ENCODE data around the gene OR10P1. TPM values are rescaled to one million over a fixed set of nuclear protein-coding genes. Genes with fewer than 3 reads are reported as not detected.
A peak's percentile ranks its signal among the peaks of the same experiment; 100 is the strongest.

The OR10P1 gene
- total and polyA plus RNA-seq, 10 of the 15 experiments (the other 5 are each of a cell fraction or from before 2014, with no cell fraction given), result not detected

- no peak for TF ChIP-seq CTCF (IDR thresholded peaks at IDR 0.05 in 2 of 3, conservative IDR thresholded peaks at IDR 0.05 in 1 of 3; ENCODE audit: control insufficient read depth in 2 of 3, extremely low read depth in 1 of 3, insufficient read depth in 1 of 3, low read depth in 3 of 3, low read length in 3 of 3)
Measured at GRCh38 chr12:55631056-55631455, 5.6 kb upstream of the OR10P1 start (continued).

GRCh38 chr12:55631733-55632132 lies 5.0 kb upstream of the OR10P1 start:
- in situ Hi-C loops (cut with MboI) (no loop called here), intact Hi-C loops (cut with micrococcal nuclease; ENCODE audit: unreplicated experiment) (no loop called here)
- FAIRE-seq, result no peak
- RAD21 ChIA-PET (ENCODE audit: unreplicated experiment), result no interaction called here
- Histone ChIP-seq H3K9ac (ENCODE audit: control insufficient read depth, insufficient read depth, low read length) (no peak overlapping the region), H3K27me3 (replicated peaks in 1 of 2; ENCODE audit: control insufficient read depth in 2 of 2, insufficient read depth in 2 of 2, low read length in 1 of 2) (no peaks in the 10 kb centered on the region), H4K20me1 (ENCODE audit: control insufficient read depth, insufficient read depth) (no peaks in the 10 kb centered on the region), H3K27ac (ENCODE audit: control insufficient read depth, insufficient read depth) (no peak overlapping the region), H3K9me3 (replicated peaks; ENCODE audit: control insufficient read depth, insufficient read depth, low read length) (no peaks in the 10 kb centered on the region), H3K79me2 (ENCODE audit: control insufficient read depth, insufficient read depth, low read length) (no peaks in the 10 kb centered on the region), H2AFZ (ENCODE audit: control insufficient read depth, low read depth, low read length) (no peak overlapping the region), H3K4me2 (ENCODE audit: control insufficient read depth, insufficient read depth) (no peak overlapping the region), H3K4me1 (ENCODE audit: control insufficient read depth, insufficient read depth, low read length) (no peaks in the 10 kb centered on the region), H3K4me3 (no peak overlapping the region), H3K36me3 (ENCODE audit: control insufficient read depth in 2 of 2, insufficient read depth in 2 of 2, low read length in 1 of 2) (no peaks in the 10 kb centered on the region)
- SMC1A ChIA-PET (ENCODE audit: uncharacterized antibody, unreplicated experiment), result no interaction called here
- peak; percentile 34 for ATAC-seq
- POLR2A ChIA-PET, result interaction anchor here (0.6 kb wide), 2 partner anchors 14 to 879 kb away, joined by 3 read pairs; no protein-coding TSS in a partner anchor
- no peak for TF ChIP-seq ATF3 (IDR thresholded peaks at IDR 0.05; ENCODE audit: borderline replicate concordance, extremely low read depth, low read depth, low read length)
- TF ChIP-seq CHD4 (IDR thresholded peaks at IDR 0.05), result no peak
- TF ChIP-seq ELK1 (IDR thresholded peaks at IDR 0.05; ENCODE audit: low read depth, low read length), result no peak
- TF ChIP-seq MTA3 (IDR thresholded peaks at IDR 0.05; ENCODE audit: borderline replicate concordance, low read length), result no peak
- no TSS peak for BruUV-seq (replicated peaks)
- no peak for DNase-seq (ENCODE audit: low read depth, low spot score)
- CTCF ChIA-PET, result interaction anchor here (1.2 kb wide), 1 partner anchor 12 kb away, joined by 3 read pairs; no protein-coding TSS in a partner anchor
- 12% methylated on average over 5 of the region's 5 CpGs for WGBS (ENCODE audit: insufficient coverage, insufficient replicate concordance, low lambda C conversion rate, missing lambda C conversion rate)

Measured in GM12878 (cell line).